ENCODE data around the gene DEFB132. TPM values are rescaled to one million over a fixed set of nuclear protein-coding genes. Genes with fewer than 3 reads are reported as not detected.

The DEFB132 gene
- total RNA-seq, 2 experiments from 2014 or later, result not detected

DNA sequence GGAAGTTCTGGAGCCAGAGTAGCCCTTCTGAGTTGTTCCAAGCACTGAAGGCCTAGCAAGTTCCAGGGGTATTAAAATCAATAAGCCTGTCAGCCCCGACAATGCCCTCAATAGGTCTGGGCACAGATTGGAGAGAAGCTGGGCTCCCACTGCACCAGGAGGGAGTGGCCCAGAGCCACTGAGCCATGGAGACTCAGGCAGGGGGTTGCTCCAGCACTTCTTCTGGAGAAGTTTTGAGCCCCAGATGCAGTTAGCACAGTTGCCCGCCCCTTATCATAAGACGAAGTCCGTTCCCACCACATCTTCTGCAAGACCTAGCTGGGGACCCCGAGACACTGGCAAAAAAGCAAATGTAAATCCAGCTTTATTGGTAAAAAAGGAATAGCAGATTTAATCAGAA, 13.0 kb downstream of the DEFB132 start:
- peaks cover 14% of the 10 kb centered on the region for H3K4me1 Mint-ChIP-seq (ENCODE audit: low read depth)
- no peak overlapping the region for H3K27ac Mint-ChIP-seq
- no peaks in the 10 kb centered on the region for H3K9me3 Mint-ChIP-seq
- DNase-seq, result no peak
- peaks cover 3% of the 10 kb centered on the region for H3K27me3 Mint-ChIP-seq (ENCODE audit: low read depth)
- no peak overlapping the region for H3K4me3 Mint-ChIP-seq
- CTCF ChIA-PET, result interaction anchor here (1.3 kb wide), 1 partner anchor 53 kb away, joined by 5 read pairs; no protein-coding TSS in a partner anchor
- no peaks in the 10 kb centered on the region for H3K36me3 Mint-ChIP-seq (ENCODE audit: low read depth)
- intact Hi-C loops (cut with micrococcal nuclease), result no loop called here

- H3K4me3 Mint-ChIP-seq, result no peak overlapping the region
- no peaks in the 10 kb centered on the region for H3K9me3 Mint-ChIP-seq
- H3K36me3 Mint-ChIP-seq (ENCODE audit: low read depth), result peaks cover 2% of the 10 kb centered on the region
- intact Hi-C loops (cut with micrococcal nuclease), result no loop called here
- H3K27ac Mint-ChIP-seq, result no peak overlapping the region
- CTCF ChIA-PET, result interaction anchor here (1.3 kb wide), 1 partner anchor 54 kb away, joined by 5 read pairs; no protein-coding TSS in a partner anchor
- DNase-seq, result no peak
- peaks cover 3% of the 10 kb centered on the region for H3K27me3 Mint-ChIP-seq (ENCODE audit: low read depth)
- H3K4me1 Mint-ChIP-seq (ENCODE audit: low read depth), result peaks cover 12% of the 10 kb centered on the region
Observed at GRCh38 chr20:271069-271468, 13.5 kb downstream of the DEFB132 start.

DNA sequence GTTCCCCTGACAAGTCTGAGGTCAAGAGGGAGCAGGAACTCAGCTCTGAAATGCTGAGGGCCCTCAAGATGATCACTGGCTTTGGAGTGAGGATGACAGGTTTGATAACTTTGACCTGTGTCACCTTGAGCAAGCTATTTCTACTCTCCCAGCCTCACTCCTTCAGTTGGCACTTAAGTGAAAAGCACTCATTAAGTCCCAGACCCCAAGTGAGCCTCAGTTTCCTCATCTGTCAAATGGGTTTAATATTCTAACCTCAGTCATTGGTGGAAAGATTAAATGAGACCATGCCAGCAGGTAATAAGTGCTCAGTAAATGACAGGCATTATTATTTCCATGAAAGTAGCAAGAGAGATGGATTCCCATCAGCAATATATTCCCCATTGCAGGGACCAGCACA, 14.0 kb downstream of the DEFB132 start:
- H3K9me3 Mint-ChIP-seq, result no peaks in the 10 kb centered on the region
- peaks cover 7% of the 10 kb centered on the region for H3K4me1 Mint-ChIP-seq (ENCODE audit: low read depth)
- intact Hi-C loops (cut with micrococcal nuclease), result no loop called here
- CTCF ChIA-PET, result interaction anchor here (1.3 kb wide), 1 partner anchor 54 kb away, joined by 5 read pairs; no protein-coding TSS in a partner anchor
- peaks cover 4% of the 10 kb centered on the region for H3K36me3 Mint-ChIP-seq (ENCODE audit: low read depth)
- H3K27ac Mint-ChIP-seq, result no peak overlapping the region
- no peak overlapping the region for H3K4me3 Mint-ChIP-seq
- DNase-seq, result no peak
- H3K27me3 Mint-ChIP-seq (ENCODE audit: low read depth), result peaks cover under 1% of the 10 kb centered on the region

DNA sequence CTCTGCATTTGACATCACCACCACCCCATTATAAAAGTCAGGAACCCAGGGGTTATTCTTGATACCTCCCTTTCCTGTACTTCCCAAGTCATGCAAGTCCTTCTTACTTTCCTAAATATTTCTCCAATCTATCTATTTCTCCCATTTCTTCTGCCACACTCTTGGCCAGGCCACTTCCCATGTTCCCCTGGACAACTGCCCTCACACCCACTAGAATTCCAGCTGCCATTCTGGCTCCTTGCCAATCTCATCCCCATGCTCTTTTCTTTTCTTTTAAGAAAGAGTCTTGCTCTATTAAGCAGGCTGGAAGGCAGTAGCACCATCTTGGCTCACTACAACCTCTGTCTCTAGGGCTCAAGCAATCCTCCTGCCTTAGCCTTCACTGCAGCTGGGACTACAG, 15.2 kb downstream of the DEFB132 start:
- H3K9me3 Mint-ChIP-seq, result no peaks in the 10 kb centered on the region
- H3K27me3 Mint-ChIP-seq (ENCODE audit: low read depth), result no peaks in the 10 kb centered on the region
- no peaks in the 10 kb centered on the region for H3K4me1 Mint-ChIP-seq (ENCODE audit: low read depth)
- no peak for DNase-seq
- H3K36me3 Mint-ChIP-seq (ENCODE audit: low read depth), result peaks cover 4% of the 10 kb centered on the region
- H3K4me3 Mint-ChIP-seq, result no peak overlapping the region
- no peak overlapping the region for H3K27ac Mint-ChIP-seq
- intact Hi-C loops (cut with micrococcal nuclease), result no loop called here
- CTCF ChIA-PET, result interaction anchor here (0.5 to 1.1 kb wide), 3 partner anchors 64 to 102 kb away, joined by 3 read pairs; no protein-coding TSS in a partner anchor

DNA sequence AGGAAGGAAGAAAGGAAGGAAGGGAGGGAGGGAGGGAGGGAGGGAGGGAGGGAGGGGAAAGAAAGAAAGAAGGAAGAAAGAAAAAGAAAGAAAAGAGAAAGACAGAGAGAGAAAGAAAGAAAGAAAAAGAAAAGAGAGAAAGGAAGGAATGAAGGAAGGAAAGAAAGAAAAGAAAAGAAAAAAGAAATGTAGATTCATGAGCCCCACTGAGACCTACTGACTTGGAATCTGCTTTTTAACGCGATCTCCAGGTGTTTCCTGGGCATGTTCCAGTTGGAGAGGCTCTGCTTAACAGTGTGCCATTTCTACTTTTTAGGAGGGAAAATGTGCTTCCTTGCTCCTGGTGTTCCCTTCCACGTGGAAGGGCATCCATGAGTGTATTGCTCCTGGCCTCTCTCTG, 16.4 kb downstream of the DEFB132 start:
- H3K36me3 Mint-ChIP-seq (ENCODE audit: low read depth), result peaks cover 8% of the 10 kb centered on the region
- intact Hi-C loops (cut with micrococcal nuclease), result no loop called here
- no peaks in the 10 kb centered on the region for H3K9me3 Mint-ChIP-seq
- H3K27ac Mint-ChIP-seq, result no peak overlapping the region
- H3K4me1 Mint-ChIP-seq (ENCODE audit: low read depth), result no peaks in the 10 kb centered on the region
- H3K4me3 Mint-ChIP-seq, result no peak overlapping the region
- H3K27me3 Mint-ChIP-seq (ENCODE audit: low read depth), result no peaks in the 10 kb centered on the region
- CTCF ChIA-PET, result interaction anchor here (0.6 kb wide), 1 partner anchor 484 kb away, joined by 4 read pairs; no protein-coding TSS in a partner anchor
- DNase-seq, result no peak

- CTCF ChIA-PET, result no interaction called here
- H3K4me3 Mint-ChIP-seq, result no peak overlapping the region
- intact Hi-C loops (cut with micrococcal nuclease), result no loop called here
- no peak for DNase-seq
- H3K27me3 Mint-ChIP-seq (ENCODE audit: low read depth), result no peaks in the 10 kb centered on the region
- H3K27ac Mint-ChIP-seq, result no peak overlapping the region
- no peaks in the 10 kb centered on the region for H3K4me1 Mint-ChIP-seq (ENCODE audit: low read depth)
- H3K36me3 Mint-ChIP-seq (ENCODE audit: low read depth), result peaks cover 8% of the 10 kb centered on the region
- no peaks in the 10 kb centered on the region for H3K9me3 Mint-ChIP-seq
Observed at GRCh38 chr20:275791-276190, 18.3 kb downstream of the DEFB132 start.

- Mint-ChIP-seq H3K27me3 (ENCODE audit: low read depth) (no peaks in the 10 kb centered on the region), H3K4me3 (no peak overlapping the region), H3K9me3 (no peaks in the 10 kb centered on the region), H3K4me1 (ENCODE audit: low read depth) (no peaks in the 10 kb centered on the region), H3K36me3 (ENCODE audit: low read depth) (peaks cover 9% of the 10 kb centered on the region), H3K27ac (no peak overlapping the region)
- CTCF ChIA-PET, result interaction anchor here (0.6 to 1.5 kb wide), 2 partner anchors 11 to 15 kb away, joined by 3 to 7 read pairs; no protein-coding TSS in a partner anchor
- intact Hi-C loops (cut with micrococcal nuclease), result no loop called here
- no peak for DNase-seq
Observed at GRCh38 chr20:276620-277495, 19.3 kb downstream of the DEFB132 start.

- Mint-ChIP-seq H3K9me3 (no peaks in the 10 kb centered on the region), H3K36me3 (ENCODE audit: low read depth) (peaks cover 9% of the 10 kb centered on the region), H3K4me1 (ENCODE audit: low read depth) (no peaks in the 10 kb centered on the region), H3K4me3 (no peak overlapping the region), H3K27ac (no peak overlapping the region), H3K27me3 (ENCODE audit: low read depth) (no peaks in the 10 kb centered on the region)
- no peak for DNase-seq
- CTCF ChIA-PET, result interaction anchor here (1.5 kb wide), 1 partner anchor 11 kb away, joined by 7 read pairs; no protein-coding TSS in a partner anchor
- intact Hi-C loops (cut with micrococcal nuclease), result no loop called here
Observed at GRCh38 chr20:277496-277781, 19.9 kb downstream of the DEFB132 start.

- no peak for DNase-seq
- CTCF ChIA-PET, result interaction anchor here (1.5 kb wide), 1 partner anchor 12 kb away, joined by 7 read pairs; no protein-coding TSS in a partner anchor
- H3K4me3 Mint-ChIP-seq, result no peak overlapping the region
Observed at GRCh38 chr20:278181-278580, 20.7 kb downstream of the DEFB132 start.

GRCh38 chr20:278607-279571, 21.4 kb downstream of the DEFB132 start:
- DNase-seq, result no peak
- intact Hi-C loops (cut with micrococcal nuclease), result no loop called here
- H3K27me3 Mint-ChIP-seq (ENCODE audit: low read depth), result no peaks in the 10 kb centered on the region
- no peaks in the 10 kb centered on the region for H3K9me3 Mint-ChIP-seq
- peaks cover 9% of the 10 kb centered on the region for H3K36me3 Mint-ChIP-seq (ENCODE audit: low read depth)
- H3K4me1 Mint-ChIP-seq (ENCODE audit: low read depth), result no peaks in the 10 kb centered on the region
- H3K4me3 Mint-ChIP-seq, result no peak overlapping the region
- CTCF ChIA-PET, result interaction anchor here (1.5 kb wide), 1 partner anchor 13 kb away, joined by 7 read pairs; no protein-coding TSS in a partner anchor
- H3K27ac Mint-ChIP-seq, result no peak overlapping the region

More at GRCh38 chr20:278181-278580, 20.7 kb downstream of the DEFB132 start:
- intact Hi-C loops (cut with micrococcal nuclease), result no loop called here
- Mint-ChIP-seq H3K27ac (no peak overlapping the region), H3K27me3 (ENCODE audit: low read depth) (no peaks in the 10 kb centered on the region), H3K4me1 (ENCODE audit: low read depth) (no peaks in the 10 kb centered on the region), H3K9me3 (no peaks in the 10 kb centered on the region), H3K36me3 (ENCODE audit: low read depth) (peaks cover 9% of the 10 kb centered on the region)

DNA sequence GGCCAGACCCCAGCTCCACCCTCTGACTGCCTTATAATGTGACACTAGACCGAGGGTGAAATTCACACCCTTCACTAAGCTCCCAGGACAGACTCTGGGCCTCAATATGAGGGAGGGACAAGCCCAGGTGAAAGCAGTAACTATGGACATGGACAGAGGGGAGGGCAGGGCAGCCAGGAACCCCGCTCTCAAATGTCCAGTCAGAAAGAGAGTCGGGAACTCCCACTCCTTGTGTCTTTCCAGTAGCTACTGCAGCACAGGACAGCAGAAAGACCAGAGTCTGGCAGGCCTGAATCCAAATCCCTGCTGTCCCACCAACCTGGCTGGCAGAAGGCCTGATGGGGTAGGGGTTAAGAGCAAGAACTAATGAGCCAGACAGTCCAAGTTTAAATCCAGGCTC, 26.6 kb downstream of the DEFB132 start:
- no peak overlapping the region for H3K4me3 Mint-ChIP-seq
- H3K27ac Mint-ChIP-seq, result no peak overlapping the region
- H3K27me3 Mint-ChIP-seq (ENCODE audit: low read depth), result no peaks in the 10 kb centered on the region
- no peaks in the 10 kb centered on the region for H3K9me3 Mint-ChIP-seq
- H3K4me1 Mint-ChIP-seq (ENCODE audit: low read depth), result peaks cover 2% of the 10 kb centered on the region
- peaks cover 1% of the 10 kb centered on the region for H3K36me3 Mint-ChIP-seq (ENCODE audit: low read depth)
- no peak for DNase-seq
- intact Hi-C loops (cut with micrococcal nuclease), result no loop called here
- CTCF ChIA-PET, result interaction anchor here (0.8 to 2.3 kb wide), 2 partner anchors 17 to 46 kb away, joined by 3 to 15 read pairs; no protein-coding TSS in a partner anchor

DNA sequence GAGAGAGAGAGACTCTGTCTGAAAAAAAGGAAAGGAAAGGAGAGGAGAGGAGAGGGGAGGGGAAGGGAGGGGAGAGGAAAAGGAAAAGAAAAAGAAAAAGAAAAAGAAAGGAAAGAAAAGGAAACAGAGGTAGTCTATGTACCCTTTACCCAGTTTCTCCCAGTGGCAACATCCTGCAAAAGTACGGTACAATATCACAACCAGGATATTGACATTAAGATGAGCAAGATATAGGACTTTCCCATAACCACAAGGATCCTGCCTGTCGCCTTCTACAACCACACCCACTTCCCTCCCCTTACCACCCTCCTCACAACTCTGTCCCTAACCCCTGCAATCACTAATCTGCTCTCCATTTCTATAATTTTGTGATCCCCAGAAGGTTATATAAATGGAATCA, 29.0 kb downstream of the DEFB132 start:
- no peak for DNase-seq
- intact Hi-C loops (cut with micrococcal nuclease), result no loop called here
- H3K9me3 Mint-ChIP-seq, result no peaks in the 10 kb centered on the region
- H3K4me1 Mint-ChIP-seq (ENCODE audit: low read depth), result peaks cover 7% of the 10 kb centered on the region
- no peaks in the 10 kb centered on the region for H3K36me3 Mint-ChIP-seq (ENCODE audit: low read depth)
- no peak overlapping the region for H3K27ac Mint-ChIP-seq
- H3K4me3 Mint-ChIP-seq, result no peak overlapping the region
- CTCF ChIA-PET, result no interaction called here
- no peaks in the 10 kb centered on the region for H3K27me3 Mint-ChIP-seq (ENCODE audit: low read depth)

Measured in activated naive CD4-positive, alpha-beta T cell treated with anti-CD3 and anti-CD28 coated beads for 36 hours (primary cell).